K562 (cell line): ENCODE measurements around the gene TRMT2A. TPM values are rescaled to one million over a fixed set of nuclear protein-coding genes. Genes with fewer than 3 reads are reported as not detected.

ENCODE experiments used
- BDP1 ChIP-seq: IDR thresholded peaks from 3 replicates; pipeline ENCODE4 v1.6.1; 2011; ENCODE audit not compliant: insufficient read length, insufficient read depth
- BMI1 ChIP-seq: fragments of 150-350 bp; IDR thresholded peaks from 2 replicates; pipeline ENCODE4 v1.6.1; 2014; ENCODE audit warnings: low read length
- GTF2F1 ChIP-seq: IDR thresholded peaks from 2 replicates; pipeline ENCODE4 v1.6.1; 2011; ENCODE audit warnings: low read depth, low read length, improper control_type of control experiment
- KAT8 ChIP-seq: fragments of 450-650 bp; IDR thresholded peaks from 2 replicates; pipeline ENCODE4 v1.6.1; 2016; ENCODE audit warnings: low read depth, mild to moderate bottlenecking
- KLF10 ChIP-seq: fragments of 250-450 bp; sonication (Bioruptor Pico); IDR thresholded peaks from 2 replicates; pipeline ENCODE4 v1.6.1; 2021; ENCODE audit warnings: matching md5 sums
- MTA2 ChIP-seq: fragments of 450-650 bp; IDR thresholded peaks from 2 replicates; pipeline ENCODE4 v1.6.1; 2016; ENCODE audit warnings: low read depth
- NR2F6 ChIP-seq: fragments of 450-650 bp; formaldehyde crosslinking; IDR thresholded peaks from 2 replicates; pipeline ENCODE4 v1.4.0; 2020; ENCODE audit warnings: mild to moderate bottlenecking
- NUFIP1 ChIP-seq: fragments of 450-650 bp; IDR thresholded peaks from 2 replicates; pipeline ENCODE4 v1.6.1; 2018; ENCODE audit not compliant: partially characterized antibody
- POLR2H ChIP-seq: IDR thresholded peaks from 2 replicates; pipeline ENCODE4 v1.6.1; 2016; ENCODE audit warnings: missing genetic modification characterization, low read depth, mild to moderate bottlenecking, control low read depth, missing compliant biosample characterization, moderate library complexity
- PPARD ChIP-seq: fragments of 250-450 bp; sonication (Bioruptor Pico); IDR thresholded peaks from 2 replicates; pipeline ENCODE4 v1.8.0; 2022; ENCODE audit warnings: inconsistent platforms, mild to moderate bottlenecking, moderate library complexity
- RERE ChIP-seq: sonication (generic); formaldehyde crosslinking; IDR thresholded peaks from 2 replicates; pipeline ENCODE4 v1.8.0; 2023; ENCODE audit warnings: missing genetic modification reagents, mild to moderate bottlenecking, borderline replicate concordance
- SPI1 ChIP-seq: IDR thresholded peaks from 2 replicates; pipeline ENCODE4 v1.6.1; 2011; ENCODE audit warnings: low read depth, low read length, control low read depth, borderline replicate concordance
- ZNF398 ChIP-seq: fragments of 250-450 bp; sonication (Bioruptor Pico); IDR thresholded peaks from 2 replicates; pipeline ENCODE4 v1.8.0; 2021; ENCODE audit warnings: moderate library complexity, mild to moderate bottlenecking, inconsistent platforms
- ZNF57 ChIP-seq: fragments of 450-650 bp; formaldehyde crosslinking; IDR thresholded peaks from 2 replicates; pipeline ENCODE4 v1.4.0; 2020; ENCODE audit warnings: mild to moderate bottlenecking, moderate library complexity
- ZNF644 ChIP-seq: fragments of 200-800 bp; sonication (Bioruptor generic); IDR thresholded peaks from 2 replicates; pipeline ENCODE4 v1.6.1; 2016; ENCODE audit warnings: low read depth, missing genetic modification characterization, missing compliant biosample characterization
- polyA plus RNA-seq, 8 experiments: library from polyadenylated mRNA; depleted of rRNA in 4 of 8; stranded (reverse) in 5 of 8; unstranded in 3 of 8; fragments of >200 nt; fragmentation: Nextera tagmentation in 2 of 8; fragmentation: Illumina TruSeq in 1 of 8; extraction: Ambion mirVana in 2 of 8; extraction: Trizol in 1 of 8; gene quantifications; 2 replicates each; pipeline versions ENCODE4 v1.2.1 to v1.2.3, GENCODE V29; 2011 to 2014; ENCODE audit warnings: inconsistent platforms in 1 of 8, missing spikeins in 1 of 8
- total RNA-seq, 7 experiments: library from RNA; depleted of rRNA in 6 of 7; stranded (reverse); fragments of >200 nt in 6 of 7; fragmentation: Illumina TruSeq in 2 of 7; extraction: Trizol in 2 of 7; gene quantifications; 2 replicates each; pipeline versions ENCODE4 v1.2.1 to v1.2.3, GENCODE V29; 2011 to 2021; ENCODE audit warnings: low replicate concordance in 1 of 7
- TF ChIP-seq, protein P1 (sequence below), 3 experiments: fragments of 200-800 bp in 1 of 3; sonication (Bioruptor generic) in 1 of 3; sonication (generic) in 1 of 3; formaldehyde crosslinking in 1 of 3; IDR thresholded peaks; 2 replicates each; pipeline versions ENCODE4 v1.6.1 to v1.8.0; 2016 to 2022; ENCODE audit warnings: mild to moderate bottlenecking in 2 of 3, missing compliant biosample characterization in 2 of 3, missing genetic modification characterization in 2 of 3, missing genetic modification reagents in 1 of 3

The TRMT2A gene
- total and polyA plus RNA-seq, 9 of the 15 experiments (the other 6 are each of a cell fraction or from before 2014, with no cell fraction given) = 1.6 to 265 (median 140) TPM

GRCh38 chr22:20083891-20084546 is 33.0 kb downstream of the TRMT2A start (continued):
- TF ChIP-seq NR2F6 (CRISPR knock-in tag) (0 out of 2 replicates have a peak, but pooled peaks have one; percentile 75), ZNF57 (CRISPR knock-in tag) (0 out of 2 replicates have a peak, but pooled peaks have one; percentile 55), PPARD (CRISPR knock-in tag) (no peak), NUFIP1 (no peak), MTA2 (no peak), POLR2H (tag) (no peak), GTF2F1 (no peak), ZNF644 (no peak), BDP1 (no peak), SPI1 (no peak), RERE (CRISPR knock-in tag) (no peak), KLF10 (CRISPR knock-in tag) (no peak), ZNF398 (CRISPR knock-in tag) (no peak), KAT8 (no peak), BMI1 (no peak)
- TF ChIP-seq, protein P1, sequence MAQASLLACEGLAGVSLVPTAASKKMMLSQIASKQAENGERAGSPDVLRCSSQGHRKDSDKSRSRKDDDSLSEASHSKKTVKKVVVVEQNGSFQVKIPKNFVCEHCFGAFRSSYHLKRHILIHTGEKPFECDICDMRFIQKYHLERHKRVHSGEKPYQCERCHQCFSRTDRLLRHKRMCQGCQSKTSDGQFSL (CRISPR knock-in tag; IDR thresholded peaks at IDR 0.05) = no peak
- TF ChIP-seq, protein P1 (tag; IDR thresholded peaks at IDR 0.05) = no peak; a peak in 1 of 4 replicates
